Measurements from ENCODE around the gene USP1.

The USP1 gene

GRCh38 chr1:62487956-62488355 is 51.1 kb downstream of the USP1 start:
- no peak for DNase-seq

- no peak for DNase-seq
Observed at GRCh38 chr1:62492521-62492920, 55.7 kb downstream of the USP1 start.

- no peak for DNase-seq
Observed at GRCh38 chr1:62493656-62494055, 56.8 kb downstream of the USP1 start.

GRCh38 chr1:62494137-62494536 is 57.3 kb downstream of the USP1 start:
- DNase-seq, result no peak

GRCh38 chr1:62500210-62500609 is 63.4 kb downstream of the USP1 start:
- DNase-seq, result no peak
